GM12892 (cell line): Measurements from ENCODE around the gene CRYAB. TPM values are rescaled to one million over a fixed set of nuclear protein-coding genes. Genes with fewer than 3 reads are reported as not detected.

ENCODE experiments used
- DNase-seq: peaks from one replicate; pipeline ENCODE4 v3.0.0; 2011; ENCODE audit not compliant: insufficient read length
- FAIRE-seq: peaks from 2 replicates; lab custom pipeline; 2011; peaks lifted over from hg19 to GRCh38; lab: Jason Lieb, UNC
- POLR2A ChIP-seq: IDR thresholded peaks from 2 replicates; pipeline ENCODE4 v1.6.1; 2011; ENCODE audit warnings: low read depth, low read length, control low read depth
- POLR2AphosphoS5 ChIP-seq: IDR thresholded peaks from 2 replicates; pipeline ENCODE4 v1.6.1; 2011; ENCODE audit warnings: low read depth, low read length, control low read depth
- TAF1 ChIP-seq: IDR thresholded peaks from 2 replicates; pipeline ENCODE4 v1.6.1; 2011; ENCODE audit warnings: low read depth, mild to moderate bottlenecking, control low read depth, low read length, borderline replicate concordance
- polyA plus RNA-seq: library from polyadenylated mRNA; unstranded; fragments of >200 nt; gene quantifications from one replicate; pipeline ENCODE4 v1.2.1, GENCODE V29; 2012; ENCODE audit warnings: missing spikeins, inconsistent platforms; ENCODE audit not compliant: missing spikeins

Gene CRYAB
- 0.40 TPM for polyA plus RNA-seq

- no peak for TF ChIP-seq POLR2AphosphoS5
- TF ChIP-seq TAF1: no peak
- no peak for DNase-seq
- FAIRE-seq: no peak
These were observed at the start of gene CRYAB for GRCh38 chr11:111911563-111912401. Gene CRYAB, minus strand, starts transcription at chr11:111911770. Its CDS starts 46 bp downstream, at chr11:111911724.

DNA sequence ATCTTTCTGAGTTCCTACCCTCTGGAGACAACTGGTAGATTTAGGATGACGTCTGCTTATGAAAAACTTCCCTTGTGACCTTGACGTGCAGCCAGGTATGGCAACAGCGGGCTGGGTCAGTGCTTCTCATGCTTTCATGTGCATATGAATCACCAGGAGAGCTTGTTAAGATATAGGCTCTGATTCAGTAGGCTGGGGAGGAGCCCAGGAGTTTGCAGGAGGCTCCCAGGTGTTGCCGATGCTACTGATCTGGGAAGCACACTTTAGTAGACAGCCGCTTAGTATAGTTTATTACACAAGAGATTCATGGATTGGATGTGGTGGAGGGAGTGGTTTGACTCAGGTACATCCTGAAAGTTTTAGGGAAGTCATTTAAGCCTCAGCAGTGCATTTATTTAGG, 49.3 kb upstream of the CRYAB start:
- no peak for DNase-seq
- TF ChIP-seq TAF1: no peak
- TF ChIP-seq POLR2AphosphoS5: no peak
- no peak for TF ChIP-seq POLR2A
- FAIRE-seq: no peak

DNA sequence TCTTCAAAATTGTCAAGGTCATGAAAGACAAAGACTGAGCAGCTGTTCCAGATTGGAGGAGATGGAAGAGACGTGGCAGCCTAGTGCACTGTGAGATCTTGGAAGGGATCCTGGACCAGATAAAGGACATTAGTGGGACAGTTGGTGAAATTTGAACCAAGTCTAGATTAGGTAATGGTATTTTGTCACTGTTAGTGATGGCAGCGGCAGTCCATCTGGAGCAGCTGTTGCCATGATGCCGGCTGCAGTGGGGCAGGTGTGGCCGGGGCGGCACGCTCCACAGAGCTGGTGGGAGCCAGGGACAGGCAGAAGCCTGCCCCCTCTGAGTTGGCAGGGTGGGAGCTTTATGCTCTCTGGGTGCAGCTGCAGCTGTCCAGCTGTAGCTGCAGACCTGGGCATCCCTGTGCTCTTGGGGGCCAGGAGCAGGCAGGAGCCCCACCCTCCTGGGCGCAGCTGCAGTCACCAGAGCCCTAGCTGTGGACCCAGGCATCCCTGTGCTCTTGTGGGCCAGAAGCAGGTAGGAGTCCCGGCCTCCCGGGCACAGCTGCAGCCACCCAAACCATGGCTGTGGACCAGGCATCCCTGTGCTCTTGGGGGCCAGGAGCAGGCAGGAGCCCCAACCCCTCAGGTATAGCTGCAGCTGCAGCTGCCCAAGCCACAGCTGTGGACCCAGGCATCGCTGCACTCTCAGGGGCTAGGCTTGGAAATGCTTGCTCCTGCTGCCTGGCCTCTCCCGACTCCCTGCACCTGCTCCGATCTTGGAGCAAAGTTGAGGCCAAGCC, 46.3 kb upstream of the CRYAB start:
- no peak for FAIRE-seq
- TF ChIP-seq POLR2A (no peak), TAF1 (no peak), POLR2AphosphoS5 (no peak)

DNA sequence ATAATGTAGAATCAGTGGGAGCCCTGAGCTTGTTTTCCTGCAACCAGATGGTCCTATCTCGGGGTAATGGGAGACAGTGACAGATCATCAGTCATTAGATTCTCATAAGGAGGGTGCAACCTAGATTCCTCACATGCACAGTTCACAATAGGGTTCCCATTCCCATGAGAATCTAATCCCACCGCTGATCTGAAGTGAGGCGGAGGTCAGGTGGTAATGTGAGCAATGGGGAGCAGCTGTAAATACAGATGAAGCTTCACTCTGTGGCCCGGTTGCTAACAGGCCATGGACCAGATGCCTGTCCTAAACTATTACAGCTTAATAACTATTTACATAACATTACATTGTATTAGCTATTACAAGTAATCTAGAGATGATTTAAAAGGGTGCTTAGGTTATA, 42.6 kb upstream of the CRYAB start:
- TF ChIP-seq TAF1 (no peak), POLR2A (no peak), POLR2AphosphoS5 (no peak)
- DNase-seq (no peak), FAIRE-seq (no peak)

More for the DNA sequence above, 46.3 kb upstream of the CRYAB start:
- no peak for DNase-seq

GRCh38 chr11:111951565-111951964, 40.0 kb upstream of the CRYAB start:
- TF ChIP-seq POLR2AphosphoS5 (no peak), TAF1 (no peak), POLR2A (no peak)
- DNase-seq: no peak
- no peak for FAIRE-seq

- TF ChIP-seq POLR2A (no peak), TAF1 (no peak), POLR2AphosphoS5 (no peak)
- FAIRE-seq (peak; percentile 24), DNase-seq (no peak)
These were observed 38.2 kb upstream of the CRYAB start for GRCh38 chr11:111949519-111950426.

GRCh38 chr11:111947143-111947542, 35.6 kb upstream of the CRYAB start:
- TF ChIP-seq TAF1 (no peak), POLR2AphosphoS5 (no peak), POLR2A (no peak)
- FAIRE-seq: no peak
- no peak for DNase-seq

GRCh38 chr11:111946499-111946898, 34.9 kb upstream of the CRYAB start:
- no peak for TF ChIP-seq TAF1
- no peak for TF ChIP-seq POLR2A
- TF ChIP-seq POLR2AphosphoS5: no peak
- no peak for FAIRE-seq

GRCh38 chr11:111945198-111945597, 33.6 kb upstream of the CRYAB start:
- no peak for DNase-seq
- TF ChIP-seq POLR2A: no peak
- TF ChIP-seq TAF1: no peak
- no peak for TF ChIP-seq POLR2AphosphoS5
- FAIRE-seq: no peak

More at GRCh38 chr11:111946499-111946898, 34.9 kb upstream of the CRYAB start:
- no peak for DNase-seq

- FAIRE-seq: no peak
- no peak for DNase-seq
- TF ChIP-seq POLR2A (no peak), TAF1 (no peak), POLR2AphosphoS5 (no peak)
These were observed 33.1 kb upstream of the CRYAB start for GRCh38 chr11:111944651-111945051.

DNA sequence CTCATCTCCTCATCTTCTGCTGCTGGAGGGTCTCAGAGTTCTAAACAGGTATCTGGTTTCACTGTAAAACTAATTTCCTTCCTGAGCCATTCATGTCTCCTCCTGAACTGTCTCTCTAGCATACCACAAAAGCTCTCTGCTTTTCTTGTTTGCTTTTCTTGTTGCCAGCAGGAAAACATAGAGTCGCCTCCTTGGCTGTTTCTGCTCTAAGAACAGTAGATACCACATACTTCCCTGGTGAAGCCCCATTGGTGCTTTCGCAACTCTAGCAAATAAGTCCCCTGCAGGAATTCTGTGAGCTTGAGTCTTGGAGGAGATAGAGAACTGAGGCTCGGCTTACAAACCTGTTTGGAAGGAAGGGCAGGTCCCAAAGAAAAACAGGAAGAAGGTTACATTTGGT, 32.6 kb upstream of the CRYAB start:
- FAIRE-seq (no peak), DNase-seq (no peak)
- TF ChIP-seq TAF1 (no peak), POLR2A (no peak), POLR2AphosphoS5 (no peak)

- no peak for DNase-seq
- FAIRE-seq: no peak
- TF ChIP-seq POLR2AphosphoS5: no peak
- no peak for TF ChIP-seq TAF1
- no peak for TF ChIP-seq POLR2A
These were observed 31.3 kb upstream of the CRYAB start for GRCh38 chr11:111942829-111943228.
